Uterine smooth muscle cell (primary cell): ENCODE data around the gene TMEM88. TPM values are rescaled to one million over a fixed set of nuclear protein-coding genes. Genes with fewer than 3 reads are reported as not detected.

Experiments
- total RNA-seq: library from RNA; depleted of rRNA; stranded (reverse); fragments of >200 nt; gene quantifications from 2 replicates; pipeline ENCODE4 v1.2.3, GENCODE V29; 2014

TMEM88 gene
- 0.22 and 0.50 TPM in 2 replicates for total RNA-seq

GRCh38 chr17:7854851-7855659 is at the start of gene TMEM88:
Gene TMEM88, plus strand, starts transcription at chr17:7855066. Its CDS starts 9 bp downstream, at chr17:7855075.

GRCh38 chr17:7833795-7834541 is 20.9 kb upstream of the TMEM88 start, which contains the start of gene KDM6B:
Gene KDM6B, plus strand, starts transcription at chr17:7834217. Its CDS starts 11,338 bp downstream, at chr17:7845555.

GRCh38 chr17:7856811-7857712 is 2.2 kb downstream of the TMEM88 start, which contains the start of gene NAA38:
Gene NAA38, minus strand, starts transcription at chr17:7857559. Its CDS starts 96 bp downstream, at chr17:7857463.

GRCh38 chr17:7857713-7858521 is 3.1 kb downstream of the TMEM88 start, which contains the start of gene CYB5D1:
Gene CYB5D1, plus strand, starts transcription at chr17:7858003. Its CDS starts 132 bp downstream, at chr17:7858135.

GRCh38 chr17:7888184-7888920 is 33.5 kb downstream of the TMEM88 start, which contains the start of gene CHD3:
Gene CHD3, plus strand, starts transcription at chr17:7888789. Its CDS starts 212 bp downstream, at chr17:7889001.

Other genes starting within 250 kb of the TMEM88 start
- gene FXR2, start 240.2 kb upstream of the TMEM88 start, total RNA-seq: 62.0 and 65.4 TPM in 2 replicates
- 30.0 and 43.9 TPM in 2 replicates for gene SAT2, start 227.2 kb upstream of the TMEM88 start, total RNA-seq
- gene SHBG, start 224.9 kb upstream of the TMEM88 start, total RNA-seq: 0.11 and 0.37 TPM in 2 replicates
- gene ATP1B2, start 204.1 kb upstream of the TMEM88 start, total RNA-seq: not detected in 2 replicates
- gene TP53, start 167.6 kb upstream of the TMEM88 start, total RNA-seq: 14.9 and 23.9 TPM in 2 replicates
- gene WRAP53, start 166.6 kb upstream of the TMEM88 start, total RNA-seq: 4.6 and 9.8 TPM in 2 replicates
- gene EFNB3, start 149.9 kb upstream of the TMEM88 start, total RNA-seq: 0.11 and 0.12 TPM in 2 replicates
- 0.22 and 0.37 TPM in 2 replicates for gene DNAH2, start 137.3 kb upstream of the TMEM88 start, total RNA-seq
- 5.1 and 7.5 TPM in 2 replicates for gene KDM6B, start 20.8 kb upstream of the TMEM88 start, total RNA-seq
- gene NAA38, start 2.5 kb downstream of the TMEM88 start, total RNA-seq: 59.4 and 81.0 TPM in 2 replicates
- 9.0 and 12.8 TPM in 2 replicates for gene CYB5D1, start 2.9 kb downstream of the TMEM88 start, total RNA-seq
- 135 and 232 TPM in 2 replicates for gene CHD3, start 33.7 kb downstream of the TMEM88 start, total RNA-seq
- 2.5 TPM in 2 replicates for gene RNF227, start 61.2 kb downstream of the TMEM88 start, total RNA-seq
- gene KCNAB3, start 74.8 kb downstream of the TMEM88 start, total RNA-seq: 0.75 and 1.00 TPM in 2 replicates
- gene TRAPPC1, start 76.9 kb downstream of the TMEM88 start, total RNA-seq: 46.6 and 48.2 TPM in 2 replicates
- 27.2 and 44.9 TPM in 2 replicates for gene CNTROB, start 77.1 kb downstream of the TMEM88 start, total RNA-seq
- under 0.01 TPM in 2 replicates for gene GUCY2D, start 147.5 kb downstream of the TMEM88 start, total RNA-seq
- gene ALOX15B, start 184.0 kb downstream of the TMEM88 start, total RNA-seq: 0.12 TPM in 1 of 2 replicates, not detected in the other
- gene ALOX12B, start 232.7 kb downstream of the TMEM88 start, total RNA-seq: not detected in 2 replicates